Activated B cell treated with CpG ODN at 0.5 μM for 24 hours (primary cell): ENCODE measurements around the gene FFAR4. TPM values are rescaled to one million over a fixed set of nuclear protein-coding genes. Genes with fewer than 3 reads are reported as not detected.

Experiments used
- ATAC-seq: fragments of 200-7000 bp; cut with Tn5 transposase; one replicate; pipeline ENCODE4 v1.10.0; 2021; ENCODE audit warnings: low read depth, mild to moderate bottlenecking, moderate library complexity
- CTCF ChIA-PET: fragments of 350-600 bp; sonication (Branson Sonifier 250); formaldehyde crosslinking; loops from one replicate; lab custom pipeline; 2021; ENCODE audit warnings: antibody characterized with exemption; lab: Charles Lee
- POLR2A ChIA-PET: fragments of 350-600 bp; sonication (Branson Sonifier 250); formaldehyde crosslinking; loops from one replicate; lab custom pipeline; 2021; ENCODE audit warnings: antibody characterized with exemption; lab: Charles Lee
- DNase-seq: peaks from one replicate; pipeline ENCODE4 v3.0.0; 2022
- H3K27ac Mint-ChIP-seq: one replicate; pipeline ENCODE4 v1.8.0; 2020; ENCODE audit warnings: mixed read lengths
- H3K27me3 Mint-ChIP-seq: one replicate; pipeline ENCODE4 v1.8.0; 2021; ENCODE audit warnings: mixed read lengths
- H3K36me3 Mint-ChIP-seq: one replicate; pipeline ENCODE4 v1.8.0; 2021; ENCODE audit warnings: low read depth, mixed read lengths
- H3K4me1 Mint-ChIP-seq: one replicate; pipeline ENCODE4 v1.8.0; 2021; ENCODE audit warnings: mixed read lengths
- H3K4me3 Mint-ChIP-seq: one replicate; pipeline ENCODE4 v1.8.0; 2020; ENCODE audit warnings: mild to moderate bottlenecking, mixed read lengths
- H3K9me3 Mint-ChIP-seq: one replicate; pipeline ENCODE4 v1.8.0; 2020; ENCODE audit warnings: mixed read lengths
- CTCF ChIP-seq: fragments of 200-600 bp; IDR thresholded peaks from one replicate; pipeline ENCODE4 v1.8.0; 2022; ENCODE audit warnings: antibody characterized with exemption, mild to moderate bottlenecking
- intact Hi-C: fragments of 100-400 bp; cut with micrococcal nuclease; formaldehyde crosslinking; loops from one replicate; pipeline ENCODE4 v1.15.1; 2024
- total RNA-seq: library from RNA; stranded (reverse); gene quantifications from 2 replicates; pipeline ENCODE4 v1.2.3, GENCODE V29; 2022

The FFAR4 gene
- total RNA-seq, 1 donor from 2014 or later, result not detected

GRCh38 chr10:93629647-93630305 is 63.3 kb downstream of the FFAR4 start:
- CTCF ChIA-PET, result no interaction called here
- Mint-ChIP-seq H3K36me3 (no peaks in the 10 kb centered on the region), H3K4me1 (no peaks in the 10 kb centered on the region), H3K4me3 (no peak overlapping the region), H3K9me3 (no peaks in the 10 kb centered on the region), H3K27ac (no peak overlapping the region), H3K27me3 (peaks cover 18% of the 10 kb centered on the region)
- DNase-seq (no peak), ATAC-seq (no peak)
- intact Hi-C loops, result no loop called here
- POLR2A ChIA-PET, result no interaction called here
- TF ChIP-seq CTCF, result no peak

- no peak for ATAC-seq
Observed at GRCh38 chr10:93630625-93631557, 64.4 kb downstream of the FFAR4 start.

More at GRCh38 chr10:93630625-93631557, 64.4 kb downstream of the FFAR4 start:
- no peak overlapping the region for H3K27ac Mint-ChIP-seq
- no peaks in the 10 kb centered on the region for H3K4me1 Mint-ChIP-seq
- intact Hi-C loops, result no loop called here
- H3K9me3 Mint-ChIP-seq, result peaks cover under 1% of the 10 kb centered on the region
- no peak overlapping the region for H3K4me3 Mint-ChIP-seq
- CTCF ChIA-PET, result no interaction called here
- no peak for DNase-seq
- no peaks in the 10 kb centered on the region for H3K36me3 Mint-ChIP-seq
- no peak for TF ChIP-seq CTCF
- POLR2A ChIA-PET, result no interaction called here
- peaks cover 18% of the 10 kb centered on the region for H3K27me3 Mint-ChIP-seq

Other genes with a start within 250 kb of the FFAR4 start
- 0.09 and 0.15 TPM in 2 replicates for gene MYOF, start 84.3 kb upstream of the FFAR4 start, total RNA-seq
- 0.95 and 1.6 TPM in 2 replicates for gene CEP55, start 70.1 kb upstream of the FFAR4 start, total RNA-seq
- not detected in 2 replicates for gene RBP4, start 34.6 kb downstream of the FFAR4 start, total RNA-seq
- gene PDE6C, start 45.9 kb downstream of the FFAR4 start, total RNA-seq, result not detected in 2 replicates
- gene FRA10AC1, start 135.9 kb downstream of the FFAR4 start, total RNA-seq, result 20.3 and 24.8 TPM in 2 replicates
- gene LGI1, start 191.3 kb downstream of the FFAR4 start, total RNA-seq, result not detected in 2 replicates